Endothelial cell of umbilical vein (primary cell): ENCODE results near the gene THUMPD3. TPM values are rescaled to one million over a fixed set of nuclear protein-coding genes. Genes with fewer than 3 reads are reported as not detected.

Experiments
- BruUV-seq: library from RNA; stranded (reverse); fragments of 400-500 nt; replicated peaks from 2 replicates; lab custom pipeline; 2021; lab: Mats Ljungman, UMichigan
- CTCF ChIA-PET: fragments of 300-600, 350-600 bp; sonication (Branson Sonifier 250); formaldehyde crosslinking; loops from one replicate; lab custom pipeline; 2021; ENCODE audit warnings: antibody characterized with exemption, inconsistent platforms; lab: Charles Lee
- POLR2A ChIA-PET: fragments of 300-600, 350-600 bp; sonication (Branson Sonifier 250); formaldehyde crosslinking; loops from one replicate; lab custom pipeline; 2021; ENCODE audit warnings: antibody characterized with exemption, inconsistent platforms; lab: Charles Lee
- DNase-seq: peaks from one replicate; pipeline ENCODE4 v3.0.0-alpha.2; 2011; ENCODE audit warnings: low read depth, low spot score
- FAIRE-seq: peaks from 2 replicates; lab custom pipeline; 2011; peaks lifted over from hg19 to GRCh38; lab: Jason Lieb, UNC
- H2AFZ ChIP-seq: 2 replicates; pipeline ENCODE4 v1.6.0; 2012; ENCODE audit warnings: low read depth, low read length, control low read depth, inconsistent platforms
- H3K27ac ChIP-seq: 2 replicates; pipeline ENCODE4 v1.5.1; 2011; ENCODE audit warnings: low read depth, mild to moderate bottlenecking, control low read depth, low read length, moderate library complexity; ENCODE audit not compliant: insufficient read depth
- H3K27me3 ChIP-seq, 2 experiments: 2 replicates each; pipeline versions ENCODE4 v1.6.0 to v1.6.1; 2011; ENCODE audit warnings: low read length in 2 of 2, mixed read lengths in 1 of 2; ENCODE audit not compliant: control insufficient read depth in 2 of 2, insufficient read depth in 2 of 2
- H3K36me3 ChIP-seq, 2 experiments: 2 replicates in 1 of 2; 3 replicates in 1 of 2; pipeline ENCODE4 v1.5.1; 2011; ENCODE audit warnings: low read length in 2 of 2, mild to moderate bottlenecking in 1 of 2, moderate library complexity in 1 of 2; ENCODE audit not compliant: control insufficient read depth in 2 of 2, insufficient read depth in 2 of 2; ENCODE audit errors: extremely low read depth in 1 of 2
- H3K4me1 ChIP-seq: 3 replicates; pipeline ENCODE4 v1.5.1; 2011; ENCODE audit warnings: mild to moderate bottlenecking, low read length; ENCODE audit not compliant: control insufficient read depth, insufficient read depth; ENCODE audit errors: extremely low read depth
- H3K4me2 ChIP-seq: 2 replicates; pipeline ENCODE4 v1.6.1; 2011; ENCODE audit warnings: low read length, control low read depth, mixed read lengths; ENCODE audit not compliant: insufficient read depth
- H3K4me3 ChIP-seq, 3 experiments: fragments of 200-600 bp in 1 of 3; sonication (generic), shearing (Covaris generic) in 1 of 3; replicated peaks in 1 of 3; 2 replicates each; pipeline ENCODE4 v1.5.1; 2011 to 2016; ENCODE audit warnings: control low read depth in 3 of 3, low read length in 3 of 3, mild to moderate bottlenecking in 2 of 3, inconsistent platforms in 1 of 3, low read depth in 1 of 3, moderate library complexity in 1 of 3; ENCODE audit not compliant: insufficient read depth in 1 of 3
- H3K79me2 ChIP-seq: 2 replicates; pipeline ENCODE4 v1.6.0; 2012; ENCODE audit warnings: low read length, inconsistent platforms; ENCODE audit not compliant: control insufficient read depth, insufficient read depth
- H3K9ac ChIP-seq: replicated peaks from 2 replicates; pipeline ENCODE3; 2011; ENCODE audit warnings: low read length, control low read depth; ENCODE audit not compliant: insufficient read depth; ENCODE audit errors: extremely low read depth
- H3K9me1 ChIP-seq: replicated peaks from 3 replicates; pipeline ENCODE4 v1.6.0; 2011; ENCODE audit warnings: mild to moderate bottlenecking, low read length; ENCODE audit not compliant: control insufficient read depth, insufficient read depth; ENCODE audit errors: extremely low read depth
- H3K9me3 ChIP-seq: replicated peaks from 2 replicates; pipeline ENCODE4 v1.5.1; 2012; ENCODE audit warnings: low read length, inconsistent platforms; ENCODE audit not compliant: control insufficient read depth, insufficient read depth
- H4K20me1 ChIP-seq: replicated peaks from 2 replicates; pipeline ENCODE3; 2011; ENCODE audit warnings: mild to moderate bottlenecking, low read length; ENCODE audit not compliant: control insufficient read depth, insufficient read depth; ENCODE audit errors: extremely low read depth
- EZH2 ChIP-seq: IDR thresholded peaks from 2 replicates; pipeline ENCODE4 v1.6.1; 2012; ENCODE audit warnings: borderline replicate concordance, low read depth, mild to moderate bottlenecking, moderate library complexity, low read length, inconsistent platforms; ENCODE audit not compliant: severe bottlenecking
- FOS ChIP-seq: IDR thresholded peaks from 2 replicates; pipeline ENCODE4 v1.6.1; 2011; ENCODE audit warnings: mild to moderate bottlenecking, low read length, moderate library complexity, borderline replicate concordance; ENCODE audit not compliant: insufficient read depth
- GATA2 ChIP-seq: IDR thresholded peaks from 2 replicates; pipeline ENCODE4 v1.7.0; 2011; ENCODE audit warnings: low read depth, mild to moderate bottlenecking, moderate library complexity, mixed read lengths, low read length; ENCODE audit not compliant: insufficient read length, insufficient read depth
- JUN ChIP-seq: IDR thresholded peaks from 2 replicates; pipeline ENCODE4 v1.6.1; 2011; ENCODE audit warnings: borderline replicate concordance, low read depth; ENCODE audit not compliant: insufficient read length, insufficient read depth
- MYC ChIP-seq: IDR thresholded peaks from one replicate; pipeline ENCODE4 v1.6.1; 2011; ENCODE audit warnings: mild to moderate bottlenecking, low read depth, low read length
- POLR2A ChIP-seq: IDR thresholded peaks from 2 replicates; pipeline ENCODE4 v1.6.1; 2012; ENCODE audit warnings: low read depth, mild to moderate bottlenecking, control low read depth, low read length
- POLR2AphosphoS5 ChIP-seq: IDR thresholded peaks from 2 replicates; pipeline ENCODE4 v1.6.1; 2012; ENCODE audit warnings: low read depth, mild to moderate bottlenecking, control low read depth, low read length, moderate library complexity; ENCODE audit not compliant: insufficient read depth
- dilution Hi-C: fragments of 300-500 bp; cut with MboI; formaldehyde crosslinking; loops from one replicate; pipeline ENCODE4 v1.15.0; 2019; ENCODE audit warnings: low sequenced_read_pairs; ENCODE audit not compliant: extremely low pct_ligation_motif_present
- intact Hi-C: fragments of 100-400 bp; cut with micrococcal nuclease; formaldehyde crosslinking; loops from one replicate; pipeline ENCODE4 v1.10.0; 2022
- polyA plus RNA-seq, 4 experiments: library from polyadenylated mRNA; depleted of rRNA in 3 of 4; stranded (reverse) in 3 of 4; unstranded in 1 of 4; fragments of >200 nt; gene quantifications; 2 replicates each; pipeline versions ENCODE4 v1.2.1 to v1.2.3, GENCODE V29; 2011 to 2012; ENCODE audit warnings: missing spikeins in 1 of 4
- total RNA-seq: library from RNA; stranded (reverse); gene quantifications from 2 replicates; pipeline ENCODE4 v1.2.3, GENCODE V29; 2021
- TF ChIP-seq, protein P1 (sequence below), 2 donors: IDR thresholded peaks; 1 replicate in 1 of 2; 2 replicates in 1 of 2; pipeline ENCODE4 v1.5.1; 2011; ENCODE audit warnings: low read length in 2 of 2, mild to moderate bottlenecking in 2 of 2, moderate library complexity in 2 of 2, control low read depth in 1 of 2, inconsistent platforms in 1 of 2, low read depth in 1 of 2; ENCODE audit not compliant: insufficient read depth in 1 of 2; ENCODE audit errors: extremely low read depth in 1 of 2
- TF ChIP-seq, protein P2 (sequence below): IDR thresholded peaks from 2 replicates; pipeline ENCODE4 v1.6.1; 2011; ENCODE audit not compliant: insufficient read depth, insufficient read length

THUMPD3 gene
- total and polyA plus RNA-seq, 2 donors (not counting 3 experiments of a cell fraction or from before 2014, with no cell fraction given) = 10.0 to 26.5 TPM

DNA sequence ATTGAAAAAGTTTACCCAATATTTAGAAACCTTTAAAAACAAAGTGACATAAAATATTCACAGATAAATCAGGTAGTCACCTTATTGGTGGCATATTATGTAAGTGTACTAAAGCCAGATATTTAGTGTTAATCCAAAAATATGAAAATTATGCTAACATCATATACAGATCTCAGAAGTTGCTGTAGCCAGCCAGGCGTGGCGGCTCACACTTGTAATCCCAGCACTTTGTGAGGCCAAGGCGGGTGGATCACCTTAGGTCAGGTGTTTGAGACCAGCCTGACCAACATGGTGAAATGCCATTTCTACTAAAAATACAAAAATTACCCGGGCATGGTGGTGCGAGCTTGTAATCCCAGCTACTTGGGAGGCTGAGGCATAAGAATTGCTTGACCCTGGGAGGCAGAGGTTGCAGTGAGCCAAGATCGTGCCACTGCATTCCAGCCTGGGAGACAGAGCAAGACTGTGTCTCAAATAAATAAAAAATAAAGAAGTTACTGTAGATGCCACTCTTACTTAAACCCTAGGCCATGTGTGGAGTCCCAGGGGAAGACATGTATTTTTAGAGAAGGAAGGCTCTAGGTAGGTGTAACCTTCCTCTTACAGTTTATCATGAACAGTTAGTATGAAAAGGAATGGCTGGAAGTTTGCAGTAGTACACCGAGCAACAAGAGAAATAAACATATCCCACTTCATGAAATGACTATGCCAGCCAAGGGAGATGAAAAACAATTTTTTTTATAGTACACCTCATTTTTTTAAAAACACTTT is 44.2 kb downstream of the THUMPD3 start:
- Histone ChIP-seq H3K27ac (no peak overlapping the region), H3K9me3 (no peaks in the 10 kb centered on the region), H2AFZ (no peak overlapping the region), H3K4me2 (no peak overlapping the region), H3K27me3 (no peaks in the 10 kb centered on the region), H3K79me2 (peaks cover 100% of the 10 kb centered on the region), H3K36me3 (no peaks in the 10 kb centered on the region), H3K9ac (no peak overlapping the region), H3K9me1 (no peaks in the 10 kb centered on the region), H3K4me3 (no peak overlapping the region), H3K4me1 (peaks cover 24% of the 10 kb centered on the region), H4K20me1 (peaks cover 60% of the 10 kb centered on the region)
- BruUV-seq = no TSS peak
- FAIRE-seq (no peak), DNase-seq (no peak)
- TF ChIP-seq GATA2 = no peak
- no peak for TF ChIP-seq FOS
- TF ChIP-seq, protein P1, sequence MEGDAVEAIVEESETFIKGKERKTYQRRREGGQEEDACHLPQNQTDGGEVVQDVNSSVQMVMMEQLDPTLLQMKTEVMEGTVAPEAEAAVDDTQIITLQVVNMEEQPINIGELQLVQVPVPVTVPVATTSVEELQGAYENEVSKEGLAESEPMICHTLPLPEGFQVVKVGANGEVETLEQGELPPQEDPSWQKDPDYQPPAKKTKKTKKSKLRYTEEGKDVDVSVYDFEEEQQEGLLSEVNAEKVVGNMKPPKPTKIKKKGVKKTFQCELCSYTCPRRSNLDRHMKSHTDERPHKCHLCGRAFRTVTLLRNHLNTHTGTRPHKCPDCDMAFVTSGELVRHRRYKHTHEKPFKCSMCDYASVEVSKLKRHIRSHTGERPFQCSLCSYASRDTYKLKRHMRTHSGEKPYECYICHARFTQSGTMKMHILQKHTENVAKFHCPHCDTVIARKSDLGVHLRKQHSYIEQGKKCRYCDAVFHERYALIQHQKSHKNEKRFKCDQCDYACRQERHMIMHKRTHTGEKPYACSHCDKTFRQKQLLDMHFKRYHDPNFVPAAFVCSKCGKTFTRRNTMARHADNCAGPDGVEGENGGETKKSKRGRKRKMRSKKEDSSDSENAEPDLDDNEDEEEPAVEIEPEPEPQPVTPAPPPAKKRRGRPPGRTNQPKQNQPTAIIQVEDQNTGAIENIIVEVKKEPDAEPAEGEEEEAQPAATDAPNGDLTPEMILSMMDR (IDR thresholded peaks at IDR 0.05; ENCODE audit: extremely low read depth in 1 of 2, insufficient read depth in 1 of 2, low read depth in 1 of 2, low read length in 2 of 2) = no peak
- TF ChIP-seq, protein P2, sequence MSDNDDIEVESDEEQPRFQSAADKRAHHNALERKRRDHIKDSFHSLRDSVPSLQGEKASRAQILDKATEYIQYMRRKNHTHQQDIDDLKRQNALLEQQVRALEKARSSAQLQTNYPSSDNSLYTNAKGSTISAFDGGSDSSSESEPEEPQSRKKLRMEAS = no peak
- no peak for TF ChIP-seq EZH2
- TF ChIP-seq POLR2AphosphoS5 = no peak
- TF ChIP-seq MYC = no peak
- no peak for TF ChIP-seq JUN
- TF ChIP-seq POLR2A = no peak
- ChIA-PET CTCF (interaction anchor here (1.4 kb wide), 1 partner anchor 16 kb away, joined by 3 read pairs; no protein-coding TSS in a partner anchor), POLR2A (interaction anchor here (0.9 kb wide), 1 partner anchor 10 kb away, joined by 4 read pairs; the partner anchor contains the start of gene SETD5)
- intact Hi-C loops (no loop called here), dilution Hi-C loops (no loop called here)
